ENCODE data around the gene BRD1. TPM values are rescaled to one million over a fixed set of nuclear protein-coding genes. Genes with fewer than 3 reads are reported as not detected.

The BRD1 gene
- total and polyA plus RNA-seq, 8 donors = 14.0 to 26.3 (median 17.8) TPM

DNA sequence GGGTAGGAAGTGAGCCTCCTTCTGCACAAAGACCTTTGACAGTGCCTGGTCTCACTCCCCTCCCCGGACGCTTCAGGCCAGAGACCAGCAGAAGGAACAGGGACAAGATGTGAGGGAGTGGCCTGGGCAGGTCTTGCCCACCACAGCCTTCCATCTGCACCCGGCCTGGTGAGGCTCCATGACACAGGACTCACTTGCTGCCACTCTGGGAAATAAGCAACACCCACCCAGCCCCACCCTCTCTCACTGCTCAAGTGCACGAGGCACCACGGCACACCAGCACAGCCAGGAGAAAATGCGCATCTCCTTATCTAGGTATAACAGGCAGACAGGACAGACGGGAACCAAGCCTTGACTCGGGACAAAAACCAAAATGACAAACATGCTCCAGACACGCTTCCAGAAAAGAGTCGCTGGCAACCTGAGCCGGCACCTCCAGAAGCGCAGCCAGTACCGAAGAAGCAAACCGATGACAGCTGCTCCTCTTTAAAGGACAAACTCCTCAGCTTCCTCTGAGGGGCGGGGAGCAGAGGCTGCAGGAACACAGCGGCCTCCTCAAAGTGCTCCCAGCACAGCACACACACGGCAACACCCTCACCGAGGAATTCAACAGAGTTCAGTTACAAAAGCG, 41.7 kb downstream of the BRD1 start:
- Histone ChIP-seq H3K27ac (no peak overlapping the region), H3K9me3 (no peaks in the 10 kb centered on the region), H3K27me3 (no peaks in the 10 kb centered on the region), H3K36me3 (peaks cover 0 to 31% (median 4%) of the 10 kb centered on the region in 3 donors), H3K4me3 (no peak overlapping the region), H3K4me1 (peaks cover 0 to 6% (median 0%) of the 10 kb centered on the region in 3 donors)
- intact Hi-C loops (cut with DNase I) = no loop called here
- ATAC-seq (no peak), FAIRE-seq (no peak), DNase-seq (peak in 2 of 6 donors; percentile 11 to 18)
- TF ChIP-seq, protein P1, sequence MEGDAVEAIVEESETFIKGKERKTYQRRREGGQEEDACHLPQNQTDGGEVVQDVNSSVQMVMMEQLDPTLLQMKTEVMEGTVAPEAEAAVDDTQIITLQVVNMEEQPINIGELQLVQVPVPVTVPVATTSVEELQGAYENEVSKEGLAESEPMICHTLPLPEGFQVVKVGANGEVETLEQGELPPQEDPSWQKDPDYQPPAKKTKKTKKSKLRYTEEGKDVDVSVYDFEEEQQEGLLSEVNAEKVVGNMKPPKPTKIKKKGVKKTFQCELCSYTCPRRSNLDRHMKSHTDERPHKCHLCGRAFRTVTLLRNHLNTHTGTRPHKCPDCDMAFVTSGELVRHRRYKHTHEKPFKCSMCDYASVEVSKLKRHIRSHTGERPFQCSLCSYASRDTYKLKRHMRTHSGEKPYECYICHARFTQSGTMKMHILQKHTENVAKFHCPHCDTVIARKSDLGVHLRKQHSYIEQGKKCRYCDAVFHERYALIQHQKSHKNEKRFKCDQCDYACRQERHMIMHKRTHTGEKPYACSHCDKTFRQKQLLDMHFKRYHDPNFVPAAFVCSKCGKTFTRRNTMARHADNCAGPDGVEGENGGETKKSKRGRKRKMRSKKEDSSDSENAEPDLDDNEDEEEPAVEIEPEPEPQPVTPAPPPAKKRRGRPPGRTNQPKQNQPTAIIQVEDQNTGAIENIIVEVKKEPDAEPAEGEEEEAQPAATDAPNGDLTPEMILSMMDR (IDR thresholded peaks at IDR 0.05) = no peak
- WGBS, 2 donors = 79% methylated on average over 19 of the region's 19 CpGs

- Histone ChIP-seq H3K27ac (no peak overlapping the region), H3K36me3 (peaks cover 0 to 26% (median 4%) of the 10 kb centered on the region in 3 donors), H3K9me3 (no peaks in the 10 kb centered on the region), H3K4me1 (peaks cover 0 to 6% (median 0%) of the 10 kb centered on the region in 3 donors), H3K4me3 (no peak overlapping the region), H3K27me3 (no peaks in the 10 kb centered on the region)
- DNase-seq = peak in 2 of 6 donors; percentile 22 to 56
- TF ChIP-seq, protein P1 (IDR thresholded peaks at IDR 0.05) = no peak
- 91 to 96% methylated on average over 27 of the region's 27 CpGs for WGBS, 2 donors
- no peak for ATAC-seq
- intact Hi-C loops (cut with DNase I) = no loop called here
- no peak for FAIRE-seq
Measured at GRCh38 chr22:49785046-49785521, 42.6 kb downstream of the BRD1 start.

- peaks cover 0 to 26% (median 4%) of the 10 kb centered on the region in 3 donors for H3K36me3 ChIP-seq
- ATAC-seq (no peak), DNase-seq (peak in 1 of 6 donors; percentile 42), FAIRE-seq (no peak)
- no peak overlapping the region for H3K27ac ChIP-seq
- H3K4me1 ChIP-seq = peaks cover 0 to 1% (median 0%) of the 10 kb centered on the region in 3 donors
- TF ChIP-seq, protein P1 (IDR thresholded peaks at IDR 0.05) = no peak
- WGBS, 2 donors = 90 to 92% methylated on average over 15 of the region's 15 CpGs
- H3K27me3 ChIP-seq = no peaks in the 10 kb centered on the region
- no peaks in the 10 kb centered on the region for H3K9me3 ChIP-seq
- no peak overlapping the region for H3K4me3 ChIP-seq
- intact Hi-C loops (cut with DNase I) = no loop called here
Measured at GRCh38 chr22:49784630-49784971, 43.1 kb downstream of the BRD1 start.

DNA sequence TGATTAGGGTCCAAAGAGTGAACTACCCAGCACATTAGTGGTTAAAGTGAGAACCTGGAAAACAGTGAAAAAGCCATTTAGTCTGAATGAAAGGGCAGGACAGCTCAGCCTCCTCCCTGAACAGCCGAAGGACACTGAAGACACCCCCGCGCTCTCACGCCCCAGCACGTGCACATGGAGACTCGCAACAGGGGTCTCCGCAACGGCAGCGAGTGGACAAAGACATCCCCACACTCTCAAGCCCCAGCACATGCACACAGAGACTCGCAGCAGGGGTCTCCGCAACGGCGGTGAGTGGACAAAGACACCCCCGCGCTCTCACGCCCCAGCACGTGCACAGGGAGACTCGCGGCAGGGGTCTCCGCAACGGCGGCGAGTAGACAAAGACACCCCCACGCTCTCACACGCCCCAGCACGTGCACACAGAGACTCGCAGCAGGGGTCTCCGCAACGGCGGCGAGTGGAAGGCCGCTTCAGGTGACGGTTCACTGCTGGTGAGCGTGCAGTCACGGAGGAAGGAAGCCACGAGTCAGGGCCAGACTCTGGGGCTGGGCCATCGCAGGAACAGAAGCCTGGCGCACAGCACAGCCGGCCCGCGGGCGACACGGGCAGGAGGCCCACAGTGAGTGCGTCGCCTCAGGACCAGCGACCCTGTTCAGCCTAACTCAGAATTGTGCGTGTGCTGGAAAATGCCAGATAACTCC, 43.6 kb downstream of the BRD1 start:
- intact Hi-C loops (cut with DNase I) = no loop called here
- DNase-seq (peak in 1 of 6 donors; percentile 38), FAIRE-seq (no peak), ATAC-seq (no peak)
- WGBS, 2 donors = 92% methylated on average over 47 of the region's 47 CpGs
- H3K4me3 ChIP-seq = no peak overlapping the region
- no peaks in the 10 kb centered on the region for H3K9me3 ChIP-seq
- H3K27me3 ChIP-seq = no peaks in the 10 kb centered on the region
- TF ChIP-seq, protein P1 (IDR thresholded peaks at IDR 0.05) = no peak
- H3K27ac ChIP-seq = no peak overlapping the region
- H3K36me3 ChIP-seq = peaks cover 0 to 26% (median 4%) of the 10 kb centered on the region in 3 donors
- no peaks in the 10 kb centered on the region for H3K4me1 ChIP-seq
